ENCODE results near the gene CRIP2.

CRIP2 gene

GRCh38 chr14:105474483-105475268, at the start of gene CRIP2:
Gene CRIP2 (plus strand): TSS chr14:105474821. CDS start chr14:105474863, 42 bp downstream.
- no peak for DNase-seq

- no peak for DNase-seq
Measured at GRCh38 chr14:105424861-105425260, 49.8 kb upstream of the CRIP2 start.

GRCh38 chr14:105425823-105426247, 48.8 kb upstream of the CRIP2 start:
- DNase-seq, result no peak

GRCh38 chr14:105426416-105427130, 48.0 kb upstream of the CRIP2 start:
- DNase-seq, result no peak

- DNase-seq, result no peak
Measured at GRCh38 chr14:105427412-105427811, 47.2 kb upstream of the CRIP2 start.

- DNase-seq, result no peak
Measured at GRCh38 chr14:105427936-105428485, 46.6 kb upstream of the CRIP2 start.

GRCh38 chr14:105430042-105430441, 44.6 kb upstream of the CRIP2 start:
- no peak for DNase-seq

- no peak for DNase-seq
Measured at GRCh38 chr14:105430565-105430964, 44.1 kb upstream of the CRIP2 start.

GRCh38 chr14:105431256-105431655, 43.4 kb upstream of the CRIP2 start:
- DNase-seq, result no peak

- no peak for DNase-seq
Measured at GRCh38 chr14:105432657-105433056, 42.0 kb upstream of the CRIP2 start.

- DNase-seq, result no peak
Measured at GRCh38 chr14:105433161-105433605, 41.4 kb upstream of the CRIP2 start.

GRCh38 chr14:105436402-105436801, 38.2 kb upstream of the CRIP2 start:
- no peak for DNase-seq

- DNase-seq, result no peak
Measured at GRCh38 chr14:105436891-105437722, 37.5 kb upstream of the CRIP2 start.

- no peak for DNase-seq
Measured at GRCh38 chr14:105437723-105438500, 36.7 kb upstream of the CRIP2 start.

- DNase-seq, result no peak
Measured at GRCh38 chr14:105439179-105439578, 35.4 kb upstream of the CRIP2 start.

- DNase-seq, result no peak
Measured at GRCh38 chr14:105439710-105440553, 34.7 kb upstream of the CRIP2 start.

GRCh38 chr14:105440554-105440900, 34.1 kb upstream of the CRIP2 start:
- no peak for DNase-seq

- DNase-seq, result no peak
Measured at GRCh38 chr14:105440992-105441391, 33.6 kb upstream of the CRIP2 start.

- DNase-seq, result no peak
Measured at GRCh38 chr14:105442125-105442524, 32.5 kb upstream of the CRIP2 start.

GRCh38 chr14:105442834-105443233, 31.8 kb upstream of the CRIP2 start:
- no peak for DNase-seq

- DNase-seq, result no peak
Measured at GRCh38 chr14:105444859-105445258, 29.8 kb upstream of the CRIP2 start.
